GM08714 (cell line): ENCODE measurements around the gene NUFIP1.

Experiments
- H3K4me3 ChIP-seq: fragments of 200-500 bp; sonication (Bioruptor generic); 2 replicates; pipeline ENCODE4 v1.5.1; 2014; ENCODE audit warnings: mild to moderate bottlenecking, low read length, inconsistent platforms
- ZNF274 ChIP-seq: IDR thresholded peaks from 2 replicates; pipeline ENCODE4 v1.6.1; 2012; ENCODE audit warnings: mild to moderate bottlenecking, low read depth, low read length

NUFIP1 gene

DNA sequence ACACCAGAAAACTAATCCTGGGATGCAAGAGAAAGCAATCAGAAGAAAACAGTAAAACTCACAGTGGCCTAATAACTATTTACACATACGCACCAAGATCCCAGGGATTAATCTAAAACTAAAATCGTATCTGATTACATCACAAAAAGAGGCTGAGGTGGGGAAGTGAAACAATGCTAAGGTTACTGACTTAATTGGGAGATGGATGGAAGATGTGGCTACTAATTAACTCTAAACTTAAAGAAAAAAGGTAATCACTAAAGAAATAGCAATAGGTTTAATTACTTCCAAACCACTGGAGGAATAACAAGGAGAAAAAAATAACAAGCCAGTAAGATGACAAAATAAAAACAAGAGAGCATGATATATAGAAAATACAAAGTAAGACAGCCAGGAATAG is 50.4 kb downstream of the NUFIP1 start:
- no peak overlapping the region for H3K4me3 ChIP-seq
- TF ChIP-seq ZNF274: no peak

GRCh38 chr13:44936246-44936645 is 53.0 kb downstream of the NUFIP1 start:
- no peak for TF ChIP-seq ZNF274

GRCh38 chr13:44934724-44935123 is 54.5 kb downstream of the NUFIP1 start:
- H3K4me3 ChIP-seq: no peak overlapping the region
- TF ChIP-seq ZNF274: no peak

More at GRCh38 chr13:44936246-44936645, 53.0 kb downstream of the NUFIP1 start:
- H3K4me3 ChIP-seq: no peak overlapping the region

DNA sequence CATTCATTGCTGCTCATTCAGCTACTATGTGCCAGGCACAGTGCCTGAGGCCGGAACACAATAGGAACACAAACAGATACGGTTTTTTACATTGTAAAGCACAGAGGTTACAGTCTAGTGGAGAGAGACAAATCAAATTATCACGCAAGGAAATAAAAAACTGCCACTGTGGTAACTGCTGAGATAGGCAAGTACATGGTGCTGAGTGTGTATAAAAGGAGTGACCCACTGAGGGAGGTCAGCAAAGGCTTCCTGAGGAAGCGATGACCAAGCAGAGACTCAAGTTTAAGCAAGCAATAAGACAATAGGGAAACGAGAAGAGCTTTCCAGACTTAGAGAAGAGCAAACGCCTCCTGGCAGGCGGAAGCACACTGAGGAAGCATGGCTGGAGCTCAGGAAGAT is 56.4 kb downstream of the NUFIP1 start:
- H3K4me3 ChIP-seq: no peak overlapping the region
- no peak for TF ChIP-seq ZNF274

GRCh38 chr13:44932171-44932849 is 57.0 kb downstream of the NUFIP1 start:
- TF ChIP-seq ZNF274: no peak
- H3K4me3 ChIP-seq: no peak overlapping the region

GRCh38 chr13:44930963-44931623 is 58.2 kb downstream of the NUFIP1 start:
- TF ChIP-seq ZNF274: no peak

DNA sequence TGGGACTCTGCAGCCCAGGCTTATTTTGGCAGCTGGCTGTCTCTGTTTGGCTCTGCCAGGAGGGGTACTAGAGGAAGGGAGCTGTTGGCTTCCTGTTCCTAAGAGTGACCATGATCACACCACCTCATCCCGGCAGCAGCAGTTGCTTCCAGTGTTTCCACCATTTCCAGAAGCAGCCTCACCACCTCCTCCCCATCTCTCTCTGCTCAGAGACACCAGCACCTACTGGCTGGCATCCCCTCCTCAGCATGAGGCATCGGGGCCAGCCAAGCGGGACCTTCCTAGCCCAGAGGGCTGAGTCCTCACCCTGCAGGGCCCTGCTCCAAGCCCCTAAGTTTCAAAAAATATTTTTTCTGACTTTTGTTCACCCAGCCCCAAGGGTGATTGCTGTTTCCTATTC is 59.0 kb downstream of the NUFIP1 start:
- no peak for TF ChIP-seq ZNF274
- no peak overlapping the region for H3K4me3 ChIP-seq

More at GRCh38 chr13:44930963-44931623, 58.2 kb downstream of the NUFIP1 start:
- H3K4me3 ChIP-seq: no peak overlapping the region

- TF ChIP-seq ZNF274: no peak
- no peak overlapping the region for H3K4me3 ChIP-seq
Observed at GRCh38 chr13:44929692-44930091, 59.6 kb downstream of the NUFIP1 start.

DNA sequence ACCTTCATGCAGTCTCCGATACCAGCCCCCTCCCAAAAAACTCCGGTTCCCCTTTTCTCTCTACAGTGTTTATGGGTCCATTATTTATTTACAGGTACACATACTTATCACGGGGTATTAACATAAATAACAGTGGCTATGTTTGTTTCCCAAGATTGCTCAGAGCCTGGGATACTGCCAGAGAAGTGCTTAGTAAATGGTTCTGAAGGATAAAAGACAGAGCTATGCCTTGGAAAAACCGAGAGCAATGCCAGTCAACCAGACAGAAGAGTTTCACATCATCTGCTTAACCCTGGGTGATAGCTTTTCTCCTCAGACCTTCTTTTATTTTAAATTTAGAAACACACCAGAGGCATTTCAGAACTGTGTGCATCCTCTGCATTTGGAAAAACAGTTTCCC is 61.3 kb downstream of the NUFIP1 start:
- H3K4me3 ChIP-seq: no peak overlapping the region
- TF ChIP-seq ZNF274: no peak

GRCh38 chr13:44921931-44922758 is 67.1 kb downstream of the NUFIP1 start:
- no peak for TF ChIP-seq ZNF274
- H3K4me3 ChIP-seq: no peak overlapping the region

DNA sequence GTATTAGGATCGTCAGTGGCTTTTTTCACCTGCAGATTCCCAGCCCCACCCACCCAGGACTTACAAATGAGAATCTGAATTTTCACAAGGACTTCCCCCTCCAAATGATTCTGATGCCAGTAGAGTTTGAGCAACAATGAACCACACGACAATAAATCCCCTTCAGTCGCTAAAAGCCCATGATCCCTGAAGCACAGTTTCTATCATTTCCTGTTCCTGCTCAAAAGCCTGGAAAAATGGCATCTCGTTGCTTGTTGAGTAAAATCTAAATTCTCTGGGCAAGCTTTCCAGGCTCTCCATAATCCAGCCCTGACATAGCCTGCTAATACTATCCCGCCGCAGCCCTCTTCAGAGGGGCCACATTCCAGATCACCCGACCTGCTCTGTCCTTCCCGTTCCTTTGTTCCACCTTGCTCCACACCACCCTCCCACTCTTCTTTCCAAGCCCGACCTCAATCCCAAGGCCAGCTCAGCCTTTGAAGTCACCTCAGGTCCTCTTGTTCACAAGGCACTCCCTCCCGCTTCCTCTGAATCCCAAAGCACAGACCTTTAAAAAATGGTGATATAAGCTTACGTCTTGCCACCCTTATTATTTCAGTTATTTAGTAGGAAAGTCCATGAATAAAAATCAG is 67.9 kb downstream of the NUFIP1 start:
- H3K4me3 ChIP-seq: no peak overlapping the region
- no peak for TF ChIP-seq ZNF274

DNA sequence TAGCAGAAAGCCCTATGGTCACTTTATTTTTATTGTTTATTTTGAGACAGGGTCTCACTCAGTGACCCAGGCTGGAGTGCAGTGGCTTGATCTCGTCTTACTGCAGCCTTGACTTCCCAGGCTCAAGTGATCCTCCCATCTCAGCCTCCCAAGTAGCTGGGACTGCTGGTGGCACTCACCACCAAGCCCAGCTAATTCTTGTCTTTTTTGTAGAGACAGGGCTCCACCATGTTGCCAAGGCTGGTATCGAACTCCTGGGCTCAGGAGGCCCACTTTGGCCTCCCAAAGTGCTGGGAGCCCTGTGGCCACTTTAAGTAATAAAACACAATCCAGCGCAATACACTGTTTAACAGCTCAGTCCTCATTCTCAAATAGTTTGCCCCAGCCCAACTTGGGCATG is 69.3 kb downstream of the NUFIP1 start:
- no peak overlapping the region for H3K4me3 ChIP-seq
- no peak for TF ChIP-seq ZNF274

- TF ChIP-seq ZNF274: no peak
- H3K4me3 ChIP-seq: peak overlapping the region; percentile 82; the same call in 1 of the 2 replicates
Observed at GRCh38 chr13:44919104-44919804, 70.0 kb downstream of the NUFIP1 start.

DNA sequence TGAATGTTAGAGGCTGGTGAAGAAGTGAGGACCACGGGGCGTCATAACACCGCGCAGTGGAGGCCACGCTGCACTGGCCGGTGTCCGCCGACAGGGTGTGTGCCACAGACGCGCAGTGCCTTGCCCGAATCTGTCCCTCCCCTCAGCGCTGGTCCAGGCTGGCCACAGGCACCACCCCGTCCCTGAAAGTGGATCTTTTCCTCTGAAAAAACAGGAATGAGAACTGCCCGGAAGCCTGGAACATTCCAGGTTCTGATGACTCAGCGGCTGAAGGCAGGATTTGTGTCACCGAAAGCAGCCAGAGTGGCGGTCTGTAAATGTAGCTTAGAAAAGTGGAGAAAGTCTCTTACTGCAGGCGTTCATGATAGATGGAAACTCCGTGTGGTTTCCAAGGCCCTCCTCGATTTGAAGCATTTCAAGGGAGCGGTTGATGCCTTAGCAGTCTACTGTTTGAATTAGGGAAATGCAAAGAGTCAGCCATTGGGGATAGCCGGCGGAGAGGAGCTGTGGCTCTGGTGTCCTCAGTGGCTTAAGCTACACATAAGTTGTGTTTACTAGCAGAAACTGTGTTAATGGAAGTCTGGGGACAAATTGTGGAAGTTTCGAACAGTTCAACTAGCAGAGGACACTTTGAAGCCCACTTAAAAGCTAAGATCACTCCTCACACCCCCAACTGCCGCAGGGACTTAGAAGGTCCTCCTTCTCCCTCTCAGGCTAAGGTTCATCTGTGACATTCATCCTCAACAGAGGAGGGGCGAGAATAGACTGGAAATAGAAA is 70.8 kb downstream of the NUFIP1 start:
- TF ChIP-seq ZNF274: no peak
- peak overlapping the region; percentile 82 for H3K4me3 ChIP-seq
